Frontal cortex (tissue), 4 donors: ENCODE measurements around the gene TGFBR3. TPM values are rescaled to one million over a fixed set of nuclear protein-coding genes. Genes with fewer than 3 reads are reported as not detected.

Experiments
- DNase-seq, 2 donors: peaks; one replicate each; pipeline ENCODE4 v3.0.0; 2012; ENCODE audit warnings: low spot score in 2 of 2
- FAIRE-seq: peaks from 2 replicates; lab custom pipeline; 2012; peaks lifted over from hg19 to GRCh38; lab: Jason Lieb, UNC
- total RNA-seq: library from RNA; depleted of rRNA; stranded (reverse); fragments of >200 nt; gene quantifications from one replicate; pipeline ENCODE4 v1.2.3, GENCODE V29; 2014
- donor health status: control.
- donor health status: control.
- donor health status: control.

TGFBR3 gene
- total RNA-seq, 1 donor from 2014 or later: 4.9 TPM

DNA sequence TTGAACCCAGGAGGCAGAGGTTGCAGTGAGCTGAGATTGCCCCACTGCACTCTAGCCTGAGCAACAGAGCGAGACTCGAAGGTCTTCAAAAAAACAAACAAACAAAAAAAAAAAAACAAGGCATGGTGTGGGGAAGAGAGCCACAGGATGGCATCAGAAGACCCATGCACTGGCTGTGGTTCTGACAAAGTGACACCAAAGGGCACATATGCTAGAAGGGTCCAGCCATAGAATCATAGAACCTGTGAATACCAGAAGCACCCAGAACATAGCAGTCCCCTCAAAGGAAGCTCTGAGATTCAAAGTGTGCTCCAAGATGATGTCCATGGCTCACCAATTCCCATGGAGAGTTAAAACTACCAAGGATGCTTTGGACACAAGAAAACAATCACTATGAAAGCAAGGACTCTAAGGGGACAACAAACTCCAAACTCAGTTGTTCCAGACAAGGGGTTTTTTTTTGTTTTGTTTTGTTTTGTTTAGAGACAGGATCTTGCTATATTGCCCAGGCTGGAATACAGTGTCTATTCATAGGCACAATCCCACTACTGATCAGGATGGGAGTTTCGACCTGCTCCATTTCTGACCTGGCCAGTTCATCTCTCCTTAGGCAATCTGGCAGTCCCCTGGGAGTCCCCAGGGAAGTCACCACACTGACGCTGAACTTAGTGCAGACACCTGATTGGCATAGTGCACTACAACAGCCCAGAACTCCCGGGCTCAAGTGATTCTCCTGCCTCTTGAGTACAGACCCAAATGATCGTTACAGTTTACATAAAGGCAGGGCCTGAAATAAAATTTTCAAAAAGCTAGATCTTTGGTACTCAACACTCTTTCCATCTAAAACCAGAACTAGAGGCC lies 56.4 kb downstream of the TGFBR3 start:
- FAIRE-seq: no peak

DNA sequence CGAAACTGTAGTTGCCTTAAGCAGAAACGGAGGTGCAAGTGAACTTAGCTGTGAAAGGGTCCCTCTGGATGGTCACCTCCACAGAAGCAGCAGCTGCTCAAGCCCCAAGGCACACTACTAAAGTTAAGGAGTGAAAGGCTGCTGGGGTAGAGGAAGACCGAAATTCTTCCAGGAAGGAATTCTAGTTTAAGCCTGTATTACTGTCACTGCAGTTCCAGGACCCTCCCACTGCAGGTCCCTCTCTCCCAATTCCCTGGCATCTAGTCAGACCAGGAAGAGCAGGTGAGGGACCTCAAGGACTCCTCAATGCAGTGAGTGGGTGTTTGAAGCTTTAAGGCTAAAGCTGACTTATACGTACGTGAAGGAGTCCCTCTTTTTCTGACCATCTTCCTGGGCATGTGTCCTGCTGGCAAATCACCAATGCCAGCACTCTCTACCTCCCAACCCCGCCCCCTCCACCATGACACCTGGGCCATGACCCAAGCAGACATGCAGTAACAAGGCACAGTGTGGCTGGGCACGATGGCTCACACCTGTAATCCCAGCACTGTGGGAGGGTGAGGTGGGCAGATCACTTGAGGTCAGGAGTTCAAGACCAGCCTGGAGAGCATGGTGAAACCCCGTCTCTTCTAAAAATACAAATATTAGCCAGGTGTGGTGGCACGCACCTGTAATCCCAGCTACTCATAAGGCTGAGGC lies 57.2 kb downstream of the TGFBR3 start:
- FAIRE-seq: no peak
- no peak for DNase-seq

More for the DNA sequence above, 56.4 kb downstream of the TGFBR3 start:
- DNase-seq: no peak

DNA sequence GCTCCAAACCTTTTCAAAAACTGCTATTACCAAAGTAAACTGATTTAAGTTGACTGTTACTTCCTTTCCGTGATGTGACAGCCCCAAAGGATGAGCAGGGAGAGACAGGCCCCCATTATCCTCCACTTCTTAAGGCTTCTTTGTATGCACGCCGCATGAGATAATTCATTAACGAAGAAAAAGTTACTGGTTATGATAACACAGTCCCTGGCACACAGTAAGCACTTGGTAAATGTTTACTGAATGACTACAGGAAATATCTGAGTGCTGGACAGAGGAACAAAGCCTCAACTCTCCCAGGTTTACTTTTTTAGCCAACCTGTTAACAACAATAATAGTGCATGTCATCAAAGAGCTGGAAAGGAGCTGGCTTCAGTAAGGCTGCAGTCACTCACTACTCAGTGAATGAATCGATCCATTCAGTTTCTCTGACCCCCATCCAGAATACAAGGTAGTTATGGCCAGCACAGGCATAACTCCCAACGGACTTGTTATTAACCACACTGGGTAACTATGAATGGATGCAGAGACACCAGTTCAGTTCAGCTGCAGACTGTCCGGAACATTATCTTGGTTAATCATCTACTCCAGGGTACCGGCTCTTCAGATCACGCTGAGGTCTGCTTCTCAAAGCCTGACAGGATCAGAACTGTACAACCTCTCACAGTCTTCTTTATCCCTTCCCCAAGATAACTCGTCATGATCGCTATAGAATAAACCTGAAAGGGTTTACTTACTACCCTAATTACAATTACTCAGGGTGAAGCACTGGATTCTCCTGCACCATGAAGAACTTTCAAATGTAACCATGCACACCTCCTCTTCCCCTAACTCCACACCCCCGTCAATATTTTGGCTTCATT lies 58.3 kb downstream of the TGFBR3 start:
- DNase-seq (no peak), FAIRE-seq (no peak)

GRCh38 chr1:91827087-91827458 lies 58.9 kb downstream of the TGFBR3 start:
- FAIRE-seq: no peak

DNA sequence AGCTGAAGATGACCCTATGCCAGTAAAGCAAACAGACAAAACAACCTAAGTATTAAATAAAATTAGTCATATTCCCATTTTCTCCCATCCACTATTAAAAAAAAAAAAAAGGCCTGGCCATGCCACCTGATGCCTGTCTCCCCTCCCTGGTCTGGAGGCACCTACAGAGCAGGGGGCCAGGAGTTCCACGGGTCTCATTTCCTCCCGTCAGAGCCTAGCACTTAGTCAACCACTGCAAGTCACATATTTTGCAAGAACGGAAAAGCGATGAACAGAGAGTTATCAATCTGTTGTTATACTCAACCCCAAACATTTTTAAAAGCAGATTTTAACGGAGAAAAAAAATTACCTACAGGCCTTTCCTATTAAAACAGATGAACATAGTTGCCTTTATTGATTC lies 59.3 kb downstream of the TGFBR3 start:
- no peak for FAIRE-seq
- no peak for DNase-seq

More at GRCh38 chr1:91827087-91827458, 58.9 kb downstream of the TGFBR3 start:
- no peak for DNase-seq

DNA sequence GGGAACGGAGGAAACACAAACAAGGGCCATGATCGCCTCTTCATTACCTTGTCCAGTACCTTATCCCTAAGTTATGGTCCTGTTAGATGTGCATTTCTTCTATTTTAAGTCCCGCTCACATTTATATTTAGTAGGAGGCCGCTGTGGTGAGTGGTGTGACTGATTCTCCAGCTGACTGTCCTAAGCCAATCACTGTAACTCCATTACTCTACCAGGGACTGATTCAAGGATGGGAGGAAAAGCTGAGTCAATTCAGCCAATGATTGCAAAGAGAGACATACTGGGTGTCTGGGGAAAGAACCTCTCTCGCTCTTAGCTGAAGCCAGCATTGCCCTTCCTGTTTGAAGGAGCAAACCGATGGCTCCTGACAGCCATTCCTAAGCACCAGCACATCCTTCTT lies 59.7 kb downstream of the TGFBR3 start:
- FAIRE-seq: no peak
- no peak for DNase-seq

DNA sequence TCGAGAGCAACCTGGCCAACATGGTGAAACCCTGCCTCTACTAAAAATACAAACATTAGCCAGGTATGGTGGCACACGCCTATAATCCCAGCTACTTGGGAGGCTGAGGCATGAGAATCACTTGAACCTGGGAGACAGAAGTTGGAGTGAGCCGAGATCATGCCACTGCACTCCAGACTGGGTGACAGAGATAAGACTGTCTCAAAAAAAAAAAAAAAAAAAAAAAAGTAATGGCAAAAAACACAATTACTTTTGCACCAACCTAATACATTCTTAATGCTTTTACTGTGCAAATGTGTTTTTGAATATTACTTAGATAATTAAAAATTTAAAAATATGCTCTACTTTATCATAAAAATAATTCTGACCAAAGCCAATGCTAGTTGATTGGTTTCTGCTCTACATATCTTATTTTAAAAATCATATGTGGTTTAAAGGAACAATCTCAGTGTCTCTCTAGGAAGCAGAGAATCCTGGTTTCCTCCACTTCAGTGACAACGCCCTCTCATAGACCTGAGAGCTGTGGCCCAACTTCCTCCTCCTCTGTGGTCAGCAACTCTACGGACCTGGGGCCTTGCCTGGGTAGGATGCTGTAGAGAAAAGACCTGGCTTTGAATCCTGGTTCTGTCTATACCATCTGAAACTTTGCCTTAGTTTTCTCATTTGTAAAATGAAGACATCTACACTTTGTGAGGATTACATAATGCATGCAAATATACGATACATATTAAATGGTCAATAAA lies 64.7 kb downstream of the TGFBR3 start:
- DNase-seq (no peak), FAIRE-seq (no peak)

DNA sequence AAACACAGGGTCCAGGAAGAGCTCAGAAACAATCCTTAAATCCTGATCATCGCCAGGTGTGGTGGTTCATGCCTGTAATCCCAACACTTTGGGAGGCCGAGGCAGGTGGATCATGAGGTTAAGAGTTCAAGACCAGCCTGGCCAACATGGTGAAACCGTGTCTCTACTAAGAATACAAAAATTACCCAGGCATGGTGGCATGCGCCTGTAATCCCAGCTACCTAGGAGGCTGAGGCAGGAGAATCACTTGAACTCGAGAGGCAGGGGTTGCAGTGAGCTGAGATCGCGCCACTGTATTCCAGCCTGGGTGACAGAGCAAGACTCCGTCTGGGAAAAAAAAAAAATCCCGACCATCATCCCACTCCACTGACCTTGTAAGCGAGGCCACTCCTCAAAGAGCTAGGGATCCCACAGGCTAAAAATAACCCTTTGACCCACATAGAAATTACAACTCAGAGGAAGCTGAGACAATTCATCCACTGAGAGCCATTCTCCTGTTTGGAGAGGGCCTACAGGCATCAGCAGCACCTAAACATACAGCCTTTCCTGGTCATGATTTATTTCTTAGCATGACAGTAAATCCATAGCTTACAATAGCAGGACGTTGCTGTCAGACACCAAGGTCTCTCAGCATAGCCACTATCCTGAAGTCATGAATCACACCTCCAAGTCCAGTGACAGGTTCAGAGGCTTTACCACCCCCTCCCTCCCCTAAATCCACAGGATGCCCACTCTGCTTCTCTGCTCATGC lies 66.7 kb downstream of the TGFBR3 start:
- DNase-seq (no peak), FAIRE-seq (no peak)

DNA sequence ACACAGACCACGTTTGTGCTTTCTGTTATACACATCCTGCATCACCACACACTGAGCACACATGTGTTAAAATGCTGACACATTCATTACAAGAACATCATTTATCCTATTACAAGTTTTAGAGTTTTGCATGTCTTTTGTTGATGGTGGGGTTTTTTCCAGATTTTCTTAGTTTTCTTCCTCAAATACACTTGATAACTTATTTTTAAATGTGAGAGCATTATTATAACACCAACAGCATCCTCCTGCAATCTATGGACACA lies 67.3 kb downstream of the TGFBR3 start:
- FAIRE-seq (no peak), DNase-seq (no peak)

DNA sequence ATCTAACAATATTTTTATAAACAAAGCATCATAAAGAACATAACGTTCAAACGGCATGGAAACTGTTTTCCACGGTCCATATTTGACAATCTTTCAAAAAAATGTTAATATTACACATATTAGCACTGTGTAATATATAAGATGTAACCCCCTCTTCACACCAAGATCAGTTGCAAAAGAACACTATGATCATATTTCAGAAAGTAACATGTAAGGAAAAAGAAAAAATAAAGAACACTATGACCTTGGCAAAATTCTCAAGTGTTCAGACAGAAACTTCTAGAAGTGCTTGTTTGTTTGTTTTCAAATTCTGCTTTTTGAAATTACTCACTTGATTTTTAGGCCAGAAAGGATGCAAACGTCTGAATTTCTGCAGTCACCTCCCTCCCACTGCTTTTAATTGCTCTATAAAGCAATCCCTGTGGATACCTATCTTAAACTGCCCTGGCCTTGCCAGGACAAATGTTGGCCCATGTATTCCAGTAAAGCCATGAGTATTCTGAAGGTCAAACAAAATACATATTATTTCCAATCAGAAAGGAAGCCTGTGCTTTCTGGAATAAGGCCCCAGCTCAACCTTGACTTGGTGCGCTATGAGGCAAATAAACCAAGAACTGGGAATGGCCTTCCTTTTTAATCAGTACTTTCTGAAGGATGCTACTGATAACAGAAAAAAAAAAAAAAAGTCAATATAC lies 68.6 kb downstream of the TGFBR3 start:
- DNase-seq (no peak), FAIRE-seq (no peak)

DNA sequence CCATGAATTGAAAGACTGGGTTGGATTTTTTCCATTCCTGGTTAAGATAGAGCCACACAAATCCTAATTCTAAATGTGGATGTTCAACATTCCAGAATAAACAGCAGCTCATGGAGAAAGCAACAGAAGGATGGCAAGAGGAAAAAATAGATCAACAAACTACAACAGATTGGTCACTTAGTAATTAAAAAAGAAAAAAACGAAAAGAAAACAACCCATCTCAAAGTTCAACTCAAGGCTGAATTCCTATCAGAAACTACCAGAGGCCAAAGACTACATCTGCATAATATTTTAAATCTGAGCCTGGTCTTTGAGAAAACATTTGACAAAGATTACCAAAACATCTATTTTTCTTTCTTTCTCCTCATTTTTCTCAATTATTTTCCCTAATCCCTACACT lies 69.9 kb downstream of the TGFBR3 start:
- no peak for DNase-seq
- no peak for FAIRE-seq

GRCh38 chr1:91814448-91814847 lies 71.5 kb downstream of the TGFBR3 start:
- DNase-seq (no peak), FAIRE-seq (no peak)

GRCh38 chr1:91813813-91814212 lies 72.1 kb downstream of the TGFBR3 start:
- DNase-seq (no peak), FAIRE-seq (no peak)

DNA sequence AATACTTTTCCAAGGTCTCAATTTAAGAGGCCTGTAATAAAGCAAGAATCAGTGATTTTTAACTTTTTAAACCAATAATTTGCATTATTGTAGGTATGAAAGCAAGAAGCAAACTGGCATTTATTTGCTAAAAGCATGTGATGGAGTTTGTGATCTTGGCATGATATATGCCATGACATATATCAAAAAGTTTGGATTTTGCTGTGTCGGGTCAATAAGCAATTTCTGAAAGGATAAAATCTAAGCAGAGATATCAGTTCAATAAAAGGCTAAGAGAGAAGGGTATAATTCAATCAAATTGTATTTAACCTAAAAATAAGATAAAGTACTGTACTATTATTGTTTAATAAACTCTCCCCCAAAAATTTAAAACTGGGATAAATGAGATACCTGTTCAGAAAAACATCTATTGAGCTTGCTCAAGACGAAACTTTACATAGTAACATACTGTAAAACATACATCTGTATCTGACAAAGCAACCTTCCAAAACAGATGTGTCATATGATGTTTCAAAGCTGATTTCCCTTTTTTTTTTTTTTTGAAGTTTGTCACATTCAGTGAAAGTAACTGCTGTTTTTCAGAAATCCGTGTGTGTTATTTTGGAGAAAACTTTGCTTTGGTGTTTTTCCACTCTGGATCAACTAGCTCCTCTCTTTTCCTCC lies 74.5 kb downstream of the TGFBR3 start:
- FAIRE-seq: no peak
- no peak for DNase-seq

- FAIRE-seq (no peak), DNase-seq (no peak)
These were observed 76.6 kb downstream of the TGFBR3 start for GRCh38 chr1:91809317-91809716.

GRCh38 chr1:91807921-91808620 lies 77.9 kb downstream of the TGFBR3 start:
- FAIRE-seq (no peak), DNase-seq (no peak)
